Measurements from ENCODE around the gene AAR2. TPM values are rescaled to one million over a fixed set of nuclear protein-coding genes. Genes with fewer than 3 reads are reported as not detected.

The AAR2 gene
- polyA plus RNA-seq, 12 donors: 17.0 to 32.2 (median 25.4) TPM; not detected in 1

- no peak for DNase-seq
Measured at GRCh38 chr20:36275011-36275410, 38.7 kb downstream of the AAR2 start.

GRCh38 chr20:36275441-36276189 lies 39.3 kb downstream of the AAR2 start:
- DNase-seq: no peak

GRCh38 chr20:36277546-36277945 lies 41.3 kb downstream of the AAR2 start:
- no peak for DNase-seq

- DNase-seq: no peak
Measured at GRCh38 chr20:36279362-36279761, 43.1 kb downstream of the AAR2 start.

GRCh38 chr20:36279776-36280175 lies 43.5 kb downstream of the AAR2 start:
- DNase-seq: no peak

GRCh38 chr20:36281785-36282380 lies 45.6 kb downstream of the AAR2 start:
- no peak for DNase-seq

- no peak for DNase-seq
Measured at GRCh38 chr20:36284751-36285150, 48.5 kb downstream of the AAR2 start.

GRCh38 chr20:36285746-36286447 lies 49.6 kb downstream of the AAR2 start:
- DNase-seq: no peak

GRCh38 chr20:36297656-36298055 lies 61.4 kb downstream of the AAR2 start:
- DNase-seq: no peak

- no peak for DNase-seq
Measured at GRCh38 chr20:36298061-36298460, 61.8 kb downstream of the AAR2 start.

GRCh38 chr20:36298795-36299339 lies 62.6 kb downstream of the AAR2 start:
- no peak for DNase-seq

- no peak for DNase-seq
Measured at GRCh38 chr20:36299459-36299858, 63.2 kb downstream of the AAR2 start.

GRCh38 chr20:36301359-36302119 lies 65.3 kb downstream of the AAR2 start:
- DNase-seq: no peak

- DNase-seq: no peak
Measured at GRCh38 chr20:36303020-36303595, 66.8 kb downstream of the AAR2 start.

GRCh38 chr20:36303831-36304230 lies 67.6 kb downstream of the AAR2 start:
- no peak for DNase-seq

- no peak for DNase-seq
Measured at GRCh38 chr20:36304786-36305495, 68.7 kb downstream of the AAR2 start.

- no peak for DNase-seq
Measured at GRCh38 chr20:36305602-36306551, 69.6 kb downstream of the AAR2 start, which contains the start of gene DLGAP4. DLGAP4 (plus strand) TSS chr20:36306339; CDS start chr20:36431718, 125,379 bp downstream.
